ENCODE results near the gene MLLT3.

Gene MLLT3

DNA sequence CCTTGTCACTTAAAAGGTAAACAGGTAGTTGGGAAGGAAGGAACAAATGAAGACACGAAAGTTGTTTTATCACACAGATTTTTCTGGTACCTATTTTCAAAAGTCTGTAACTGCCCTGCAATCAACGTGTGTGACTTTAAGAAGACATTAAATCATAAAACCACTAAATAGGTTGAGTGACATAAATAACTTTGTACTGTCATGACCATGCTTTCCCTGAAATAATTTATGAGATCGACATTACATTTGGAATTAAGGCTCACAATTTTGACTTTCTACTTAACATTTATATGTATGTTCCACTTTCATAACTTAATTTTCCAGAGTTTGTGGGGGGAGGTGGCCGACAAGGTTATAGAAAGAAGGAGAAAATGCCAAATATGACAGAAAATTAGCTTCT, 181.1 kb downstream of the MLLT3 start:
- no peak for DNase-seq (ENCODE audit: low read depth, low spot score)
- no peak overlapping the region for H3K27ac ChIP-seq

DNA sequence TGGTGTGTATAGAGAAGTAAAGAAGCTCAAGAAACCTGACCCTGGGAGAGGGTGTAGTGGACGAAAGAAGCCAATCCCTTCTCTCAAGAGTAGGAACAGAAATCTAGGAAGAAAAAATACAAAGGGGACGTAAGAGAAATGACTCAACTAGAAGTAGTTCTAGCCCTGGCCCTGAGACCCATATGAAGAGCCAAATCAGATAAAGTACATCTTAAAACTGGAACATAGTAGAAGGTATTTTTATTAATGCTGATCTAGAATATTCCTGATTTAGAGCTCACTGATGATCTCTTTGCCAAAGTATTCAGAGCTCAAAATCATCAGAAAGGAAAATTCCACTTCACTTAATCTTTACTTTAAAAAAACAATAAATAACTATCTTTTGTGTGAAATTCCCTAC, 184.8 kb downstream of the MLLT3 start:
- DNase-seq (ENCODE audit: low read depth, low spot score), result no peak

GRCh38 chr9:20436476-20437195, 185.7 kb downstream of the MLLT3 start:
- DNase-seq (ENCODE audit: low read depth, low spot score), result no peak
- H3K27ac ChIP-seq, result no peak overlapping the region

More for the DNA sequence above, 184.8 kb downstream of the MLLT3 start:
- no peak overlapping the region for H3K27ac ChIP-seq

- no peak for DNase-seq (ENCODE audit: low read depth, low spot score)
- no peak overlapping the region for H3K27ac ChIP-seq
These were observed 193.3 kb downstream of the MLLT3 start for GRCh38 chr9:20428976-20429375.

GRCh38 chr9:20427359-20427758, 194.9 kb downstream of the MLLT3 start:
- no peak overlapping the region for H3K27ac ChIP-seq
- no peak for DNase-seq (ENCODE audit: low read depth, low spot score)

DNA sequence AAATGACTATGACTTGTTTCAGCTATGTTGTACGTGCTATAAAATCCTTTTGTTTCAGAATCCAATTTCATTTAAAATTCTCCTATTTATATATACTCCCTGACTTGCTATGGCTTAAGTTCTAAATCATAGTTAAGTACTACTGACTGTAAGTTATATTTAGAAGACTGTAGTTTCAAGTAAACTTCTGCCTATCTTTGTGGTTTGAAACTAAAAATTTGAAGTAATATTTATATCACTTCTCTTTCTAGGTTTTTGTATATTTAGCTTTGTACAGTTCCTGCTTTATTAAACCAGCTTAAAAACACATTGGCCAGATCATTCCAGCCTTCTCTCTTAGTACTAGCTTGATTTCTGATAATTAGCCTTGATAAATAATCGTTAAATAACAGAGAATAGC, 196.3 kb downstream of the MLLT3 start:
- H3K27ac ChIP-seq, result no peak overlapping the region
- no peak for DNase-seq (ENCODE audit: low read depth, low spot score)

DNA sequence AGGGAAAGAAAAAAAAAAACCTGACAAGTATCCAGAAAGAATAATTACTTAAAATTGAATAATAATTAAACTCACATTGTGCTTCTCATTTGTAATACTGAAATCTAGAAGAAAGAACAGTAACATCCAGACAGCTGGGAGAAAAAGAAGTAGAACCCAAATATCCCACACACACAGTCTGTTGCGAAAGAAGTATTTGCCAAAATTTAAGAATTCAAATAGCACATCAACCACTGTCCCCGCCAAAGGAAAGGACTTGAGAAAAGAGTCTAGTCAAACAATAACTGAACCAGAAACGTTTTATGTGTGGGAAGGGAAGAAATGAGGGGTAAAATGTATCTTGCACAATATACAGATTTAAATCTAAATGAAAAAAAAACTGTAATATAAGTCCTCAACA, 202.8 kb downstream of the MLLT3 start:
- H3K27ac ChIP-seq, result no peak overlapping the region
- no peak for DNase-seq (ENCODE audit: low read depth, low spot score)

DNA sequence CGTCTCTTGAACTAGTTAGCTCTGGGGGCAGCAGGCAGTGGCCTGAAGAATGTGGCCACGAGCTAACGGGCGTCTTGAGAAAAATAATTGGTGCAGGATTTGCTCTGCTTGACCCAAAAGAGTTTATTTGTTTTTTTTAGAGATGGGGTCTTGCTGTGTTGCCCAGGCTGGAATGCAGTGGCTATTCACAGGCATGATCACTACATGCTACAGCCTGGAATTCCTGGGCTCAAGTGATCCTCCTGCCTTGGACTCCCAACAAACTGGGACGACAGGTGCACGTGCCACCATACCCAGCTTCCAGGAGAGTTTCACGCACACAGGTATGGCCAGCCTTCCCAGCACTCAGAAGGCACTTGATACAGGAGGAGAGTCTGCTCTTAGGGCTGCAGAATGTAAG, 203.8 kb downstream of the MLLT3 start:
- DNase-seq (ENCODE audit: low read depth, low spot score), result no peak
- H3K27ac ChIP-seq, result no peak overlapping the region

DNA sequence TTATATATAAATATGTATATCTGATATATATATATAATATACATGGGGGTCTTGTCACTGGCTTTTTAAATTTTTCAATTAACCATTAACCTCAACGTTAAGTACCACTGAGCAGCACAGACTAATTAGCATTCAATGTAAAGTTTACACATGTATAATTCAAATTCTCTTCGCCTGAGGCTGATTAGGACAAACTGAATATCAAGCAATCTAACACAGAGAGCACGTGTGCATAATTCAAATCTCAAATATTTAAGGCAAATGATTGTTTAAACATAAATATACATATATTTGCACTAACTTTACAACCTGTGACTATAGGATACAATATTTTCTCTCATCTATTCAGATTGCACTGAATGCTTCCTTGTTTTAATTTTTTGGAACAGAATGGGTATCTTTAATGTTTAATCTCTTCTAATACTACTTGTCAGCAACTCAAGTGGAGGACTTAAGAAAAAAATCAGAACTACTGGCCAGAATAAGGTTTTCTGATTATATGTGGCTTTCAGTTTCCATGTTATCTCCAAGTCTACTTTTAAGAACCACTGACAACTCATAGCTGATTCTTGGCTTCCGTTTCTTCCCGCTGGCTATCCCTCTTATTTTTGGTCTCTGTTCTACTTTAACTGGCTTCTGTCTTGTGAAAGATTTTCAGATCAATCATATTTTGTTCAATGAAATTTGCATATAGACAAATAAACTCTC, 204.8 kb downstream of the MLLT3 start:
- no peak for DNase-seq (ENCODE audit: low read depth, low spot score)
- no peak overlapping the region for H3K27ac ChIP-seq

DNA sequence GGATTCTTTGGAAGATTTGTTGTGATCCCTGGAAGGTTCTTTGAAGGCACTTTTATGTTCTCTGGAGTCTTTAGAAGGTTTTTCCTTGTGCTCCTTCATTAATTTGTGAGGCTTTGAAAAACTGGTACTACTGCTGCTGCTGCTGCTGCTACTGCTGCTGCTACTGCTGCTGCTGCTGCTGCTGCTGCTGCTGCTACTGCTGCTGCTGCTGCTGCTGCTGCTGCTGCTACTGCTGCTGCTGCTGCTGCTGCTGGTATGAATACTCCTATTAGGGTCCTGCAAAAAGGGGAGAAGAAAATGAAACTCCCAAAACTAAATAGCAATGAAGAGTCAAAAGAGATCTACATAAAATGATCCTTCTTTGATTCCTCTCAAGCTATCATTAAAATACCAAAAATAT, 208.1 kb downstream of the MLLT3 start:
- no peak overlapping the region for H3K27ac ChIP-seq
- DNase-seq (ENCODE audit: low read depth, low spot score), result no peak

DNA sequence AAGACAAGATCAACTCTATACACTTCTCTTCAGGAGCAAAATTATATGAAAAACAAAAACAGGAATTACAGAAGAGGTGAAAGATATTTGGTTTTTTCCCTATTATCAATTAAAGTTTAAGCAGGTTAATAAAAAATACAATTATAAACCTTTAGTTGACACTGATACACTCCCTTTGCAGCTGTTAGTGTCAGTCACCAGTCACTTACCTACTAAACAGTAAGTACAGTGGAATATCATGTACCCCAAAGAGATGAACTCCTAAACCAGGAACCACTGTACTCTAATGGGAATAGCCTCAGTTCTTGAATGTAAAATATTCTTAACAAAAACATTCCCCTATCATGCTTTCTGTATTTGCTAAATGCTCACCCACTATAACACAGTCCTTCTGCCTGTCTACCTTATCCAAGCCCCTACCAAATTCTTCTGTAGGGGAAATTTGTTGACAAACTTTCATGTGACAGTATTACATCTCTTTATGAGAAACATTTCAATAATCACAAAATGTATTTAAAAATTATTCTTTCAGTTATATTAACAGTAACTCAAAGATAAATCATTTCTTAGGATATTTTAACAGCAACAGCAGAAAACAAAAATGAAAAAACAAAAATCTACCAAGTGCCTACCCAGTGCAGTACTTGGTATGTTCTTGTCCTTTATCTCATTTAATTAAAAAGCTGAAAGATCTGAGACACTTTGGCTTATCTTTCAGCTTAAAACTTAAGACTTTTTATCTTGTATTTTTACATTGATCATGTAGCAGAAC, 212.8 kb downstream of the MLLT3 start:
- DNase-seq (ENCODE audit: low read depth, low spot score), result no peak
- no peak overlapping the region for H3K27ac ChIP-seq

DNA sequence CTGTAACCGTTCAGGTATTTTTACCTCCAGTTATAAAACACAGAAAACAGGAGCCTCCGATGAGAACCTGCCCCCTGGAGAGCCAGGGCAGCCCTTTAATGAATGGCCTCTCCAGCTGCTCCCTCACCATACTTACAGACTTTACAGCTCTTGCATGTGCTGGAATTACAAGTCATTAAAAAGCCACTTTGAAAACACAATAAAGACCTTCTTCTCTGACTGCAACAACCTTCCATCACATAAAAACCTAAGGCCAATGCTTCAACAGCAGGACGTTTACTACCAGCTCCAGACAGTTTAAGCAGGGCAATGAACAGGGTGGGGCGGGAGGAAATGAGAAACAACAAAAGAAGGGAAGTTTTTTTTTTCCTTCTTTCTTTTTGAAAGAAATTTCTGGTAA, 213.8 kb downstream of the MLLT3 start:
- DNase-seq (ENCODE audit: low read depth, low spot score), result no peak
- no peak overlapping the region for H3K27ac ChIP-seq

- no peak overlapping the region for H3K27ac ChIP-seq
- DNase-seq (ENCODE audit: low read depth, low spot score), result no peak
These were observed 215.3 kb downstream of the MLLT3 start for GRCh38 chr9:20407013-20407412.

- no peak overlapping the region for H3K27ac ChIP-seq
- no peak for DNase-seq (ENCODE audit: low read depth, low spot score)
These were observed 216.0 kb downstream of the MLLT3 start for GRCh38 chr9:20406344-20406743.

GRCh38 chr9:20405616-20406015, 216.7 kb downstream of the MLLT3 start:
- no peak for DNase-seq (ENCODE audit: low read depth, low spot score)
- H3K27ac ChIP-seq, result no peak overlapping the region

- DNase-seq (ENCODE audit: low read depth, low spot score), result no peak
- no peak overlapping the region for H3K27ac ChIP-seq
These were observed 217.2 kb downstream of the MLLT3 start for GRCh38 chr9:20405078-20405477.

GRCh38 chr9:20404192-20404813, 218.0 kb downstream of the MLLT3 start:
- no peak overlapping the region for H3K27ac ChIP-seq

DNA sequence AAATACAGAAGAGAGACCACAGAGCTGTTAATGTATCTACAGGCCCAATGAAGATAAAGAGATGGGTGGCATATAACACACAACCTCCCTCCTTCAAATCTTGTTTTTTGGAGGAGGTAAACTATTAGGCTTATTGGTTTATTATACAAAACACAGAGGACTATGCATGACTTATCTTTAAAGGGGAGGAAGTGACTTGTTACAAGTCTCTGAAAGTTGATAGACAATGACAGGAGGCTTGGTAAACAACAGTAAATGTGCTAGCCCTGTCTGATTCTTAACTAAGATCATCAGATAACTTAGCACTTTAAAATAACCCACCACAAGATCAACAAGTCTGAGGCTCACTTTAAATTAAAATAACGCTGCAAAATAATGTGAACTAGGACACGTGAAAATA, 219.0 kb downstream of the MLLT3 start:
- no peak overlapping the region for H3K27ac ChIP-seq
- DNase-seq (ENCODE audit: low read depth, low spot score), result no peak

More at GRCh38 chr9:20404192-20404813, 218.0 kb downstream of the MLLT3 start:
- DNase-seq (ENCODE audit: low read depth, low spot score), result no peak

- no peak for DNase-seq (ENCODE audit: low read depth, low spot score)
- no peak overlapping the region for H3K27ac ChIP-seq
These were observed 219.9 kb downstream of the MLLT3 start for GRCh38 chr9:20402273-20402875.

All from epithelial cell of prostate (primary cell).